HG02759 (cell line): ENCODE measurements around the gene RPS19.
A peak's percentile ranks its signal among the peaks of the same experiment; 100 is the strongest.

Experiments
- ATAC-seq: cut with Tn5 transposase; IDR thresholded peaks from one replicate; pipeline ENCODE4 v1.9.1; 2021; ENCODE audit warnings: mild to moderate bottlenecking, moderate library complexity; ENCODE audit not compliant: unreplicated experiment

RPS19 gene

GRCh38 chr19:41877916-41878905 lies 18.2 kb downstream of the RPS19 start:
- no peak for ATAC-seq

DNA sequence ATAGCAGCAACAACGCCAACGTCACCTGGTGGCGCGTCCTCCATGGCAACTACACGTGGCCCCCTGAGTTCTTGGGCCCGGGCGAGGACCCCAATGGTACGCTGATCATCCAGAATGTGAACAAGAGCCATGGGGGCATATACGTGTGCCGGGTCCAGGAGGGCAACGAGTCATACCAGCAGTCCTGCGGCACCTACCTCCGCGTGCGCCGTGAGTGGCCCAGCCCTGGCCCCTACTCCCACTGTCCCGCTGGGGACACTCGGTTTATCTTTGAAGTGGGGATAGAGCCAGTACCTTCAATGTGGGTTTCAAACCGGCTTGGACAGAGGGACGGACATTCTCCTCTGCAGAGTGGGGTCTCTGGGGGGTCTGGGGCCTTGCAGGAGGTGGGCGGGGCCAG lies 19.0 kb downstream of the RPS19 start:
- no peak for ATAC-seq

GRCh38 chr19:41879670-41880328 lies 19.7 kb downstream of the RPS19 start:
- ATAC-seq = no peak

- no peak for ATAC-seq
These were observed 20.3 kb downstream of the RPS19 start for GRCh38 chr19:41880329-41880708.

DNA sequence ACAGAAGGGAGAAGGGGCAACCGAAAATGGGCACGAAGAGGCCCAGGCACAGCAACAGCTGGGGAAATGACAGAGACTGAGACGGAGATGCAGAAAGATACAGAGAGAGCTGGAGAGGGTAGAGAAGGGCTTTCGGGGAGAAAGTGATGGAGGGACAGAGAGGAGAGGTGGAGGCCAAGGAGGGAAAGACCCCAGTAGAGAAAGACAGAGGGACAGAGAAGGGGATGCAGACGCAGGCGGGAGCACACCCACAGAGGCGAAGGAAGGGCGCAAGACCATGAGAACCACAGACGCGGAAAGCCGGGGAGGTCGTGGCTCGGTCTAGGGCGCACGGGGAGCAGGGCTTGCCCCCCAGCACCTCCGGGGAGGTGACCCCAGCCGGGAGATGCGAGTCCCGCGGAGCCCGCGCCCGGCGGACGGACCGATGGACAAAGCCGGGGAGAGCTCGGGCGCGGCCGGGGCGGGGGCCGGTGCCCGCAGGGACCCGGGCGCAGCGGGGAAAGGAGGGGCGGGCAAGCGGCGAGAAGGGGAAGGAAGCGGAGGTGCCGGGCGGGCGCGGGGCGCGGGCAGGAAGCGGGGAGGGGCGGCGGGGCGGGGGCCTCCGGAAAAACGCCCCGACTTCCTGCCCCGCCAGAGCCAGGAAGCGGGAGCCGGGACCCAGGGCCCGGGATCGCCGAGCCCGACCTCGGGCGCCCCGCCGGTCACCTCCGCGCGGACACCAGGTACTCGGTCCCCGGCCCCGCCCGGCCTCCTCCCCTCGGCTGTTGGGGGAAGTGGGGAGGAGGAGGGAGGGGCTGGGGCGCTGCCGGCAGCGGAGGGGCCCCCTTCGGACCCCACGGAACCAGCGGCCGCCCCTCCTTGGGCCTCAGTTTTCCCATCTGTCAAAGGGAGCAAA lies 22.8 kb downstream of the RPS19 start, which contains the start of gene ARHGEF1:
TSS of gene ARHGEF1 (plus strand) at position 617 of the 895 bp plus-strand sequence. CDS start 4,899 bp downstream, outside the sequence.
- peak; percentile 17 for ATAC-seq

DNA sequence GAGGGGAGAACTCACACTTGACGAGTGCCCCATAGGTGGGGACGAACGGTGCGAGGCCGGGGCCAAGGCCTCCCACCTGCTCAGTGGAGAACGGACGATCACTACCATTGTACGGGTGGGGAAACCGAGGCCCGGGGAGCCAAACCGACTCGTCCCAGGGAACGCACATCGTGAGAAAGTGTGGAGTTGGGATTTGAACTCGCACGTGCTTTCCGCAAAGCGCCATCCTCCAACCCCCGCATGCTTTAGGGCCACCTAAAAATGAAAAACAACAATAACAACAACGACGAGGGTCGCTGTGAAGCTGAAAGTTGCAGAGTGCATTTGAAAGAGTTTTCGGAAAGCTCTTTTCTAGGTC lies 23.4 kb downstream of the RPS19 start:
- no peak for ATAC-seq

GRCh38 chr19:41883821-41884733 lies 24.0 kb downstream of the RPS19 start:
- peak; percentile 79 for ATAC-seq

GRCh38 chr19:41886761-41887710 lies 27.0 kb downstream of the RPS19 start:
- no peak for ATAC-seq

DNA sequence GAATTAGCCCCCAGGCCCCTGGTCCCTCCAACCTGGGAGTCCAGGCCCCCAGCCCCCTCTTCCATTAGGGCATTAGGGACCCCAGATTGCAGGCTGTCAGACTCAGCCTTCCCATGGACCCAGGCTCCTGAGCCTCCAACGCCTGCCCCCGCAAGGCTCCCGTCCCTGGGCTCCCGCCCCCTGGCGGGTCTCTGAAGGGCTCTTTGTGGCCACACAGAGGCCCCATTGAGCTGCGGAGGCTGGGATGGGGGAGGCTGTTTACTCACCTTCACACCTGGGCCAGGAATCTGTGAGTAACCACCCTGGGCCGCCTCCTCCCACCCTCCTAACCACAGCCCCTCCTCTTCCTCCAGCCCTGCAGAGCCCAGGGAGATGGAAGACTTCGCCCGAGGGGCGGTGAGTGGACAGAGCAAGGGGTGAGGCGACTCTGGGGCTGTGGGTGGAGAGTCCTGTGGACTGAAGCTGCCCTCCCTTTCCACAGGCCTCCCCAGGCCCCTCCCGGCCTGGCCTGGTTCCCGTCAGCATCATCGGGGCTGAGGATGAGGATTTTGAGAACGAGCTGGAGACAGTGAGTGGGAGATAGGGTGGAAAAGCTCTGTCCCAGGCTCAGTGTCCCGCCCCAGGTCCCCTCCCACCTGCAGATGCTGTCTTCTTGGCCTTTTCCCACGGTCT lies 27.8 kb downstream of the RPS19 start:
- ATAC-seq = no peak

- ATAC-seq = no peak
These were observed 28.9 kb downstream of the RPS19 start for GRCh38 chr19:41888926-41889325.

GRCh38 chr19:41889896-41890295 lies 29.8 kb downstream of the RPS19 start:
- no peak for ATAC-seq

DNA sequence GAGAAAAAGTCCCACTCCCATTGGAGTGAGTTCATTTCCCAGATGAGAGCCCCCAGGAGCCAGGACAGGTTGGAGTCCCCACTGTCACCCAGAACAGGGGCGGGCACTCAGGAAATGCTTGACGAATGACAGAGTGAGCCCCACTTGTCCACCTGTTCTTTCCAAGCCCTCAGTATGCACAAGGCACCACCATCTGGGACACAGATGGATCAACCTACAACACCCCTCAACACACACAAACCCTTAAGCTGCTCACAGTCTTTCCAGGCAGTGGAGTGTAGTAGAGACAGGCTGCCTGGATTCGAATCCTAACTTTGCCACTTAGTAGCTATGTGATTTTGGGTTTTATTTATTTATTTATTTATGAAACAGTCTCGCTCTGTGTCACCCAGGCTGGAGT lies 30.9 kb downstream of the RPS19 start:
- ATAC-seq = no peak

DNA sequence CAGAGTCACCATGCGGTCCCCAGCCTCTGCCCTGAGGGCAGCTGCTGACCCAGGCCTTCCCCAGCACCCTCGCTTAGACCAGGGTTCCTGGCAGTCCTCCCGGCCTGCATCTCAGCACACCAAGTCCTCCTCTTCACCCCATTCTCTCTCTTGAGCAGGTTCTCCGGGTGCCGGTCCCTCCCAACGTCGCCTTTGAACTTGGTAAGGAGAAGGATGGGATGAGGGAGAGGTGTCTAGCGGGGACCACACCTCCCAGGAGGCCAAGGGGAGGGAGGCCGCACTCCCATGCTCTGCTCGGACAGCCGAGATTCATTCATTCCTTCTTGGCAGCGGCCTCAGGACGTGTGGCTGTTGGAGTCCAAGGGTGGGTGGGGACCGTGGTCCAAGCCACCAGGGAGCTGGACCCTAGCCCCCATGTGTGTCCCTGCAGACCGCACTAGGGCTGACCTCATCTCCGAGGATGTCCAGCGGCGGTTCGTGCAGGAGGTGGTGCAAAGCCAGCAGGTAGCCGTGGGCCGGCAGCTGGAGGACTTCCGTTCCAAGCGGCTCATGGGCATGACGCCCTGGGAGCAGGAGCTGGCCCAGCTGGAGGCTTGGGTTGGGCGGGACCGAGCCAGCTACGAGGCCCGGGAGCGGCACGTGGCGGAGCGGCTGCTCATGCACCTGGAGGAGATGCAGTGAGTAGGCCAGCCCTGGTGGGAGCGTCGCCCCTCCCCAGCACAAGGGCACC lies 32.3 kb downstream of the RPS19 start:
- no peak for ATAC-seq

- ATAC-seq = no peak
These were observed 33.8 kb downstream of the RPS19 start for GRCh38 chr19:41893899-41894298.

- ATAC-seq = no peak
These were observed 34.3 kb downstream of the RPS19 start for GRCh38 chr19:41894350-41894749.

DNA sequence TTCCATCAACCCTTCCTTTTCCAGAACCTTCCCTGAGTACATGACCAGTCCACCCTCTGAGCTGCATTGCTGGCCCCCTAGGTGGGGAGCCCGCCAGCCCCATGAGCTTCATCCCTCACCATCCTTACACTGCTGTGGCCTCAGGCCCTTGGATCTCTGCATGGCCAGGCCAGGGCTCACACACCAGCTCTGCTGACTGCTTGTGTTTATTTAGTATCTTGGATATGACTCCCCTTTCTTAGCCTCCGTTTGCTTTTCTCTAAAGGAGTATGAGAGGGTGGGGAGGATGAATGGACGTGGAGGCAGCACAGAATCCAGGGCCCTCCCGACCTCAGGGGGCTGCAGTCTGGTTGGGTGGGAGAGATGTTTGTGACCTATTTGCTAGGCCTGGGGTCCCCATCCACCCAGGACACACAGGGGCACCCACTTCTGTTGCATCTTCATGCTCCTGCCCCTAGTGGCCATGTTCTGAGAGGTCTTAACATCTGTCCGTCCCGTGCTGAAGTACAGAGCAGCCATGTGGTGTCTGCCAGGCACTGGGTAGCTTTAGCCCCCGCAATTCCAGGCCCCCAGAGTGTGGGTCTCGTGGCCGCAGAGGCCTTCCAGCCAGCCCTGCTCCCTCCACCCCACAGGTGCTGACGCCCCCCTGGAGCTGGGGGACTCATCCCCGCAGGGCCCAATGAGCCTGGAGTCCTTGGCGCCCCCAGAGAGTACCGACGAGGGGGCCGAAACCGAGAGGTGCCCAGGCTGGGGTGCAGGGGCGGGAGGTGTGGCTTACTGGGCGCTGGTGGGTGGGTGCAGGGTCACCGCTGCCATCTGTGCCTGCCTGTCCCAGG lies 35.9 kb downstream of the RPS19 start:
- no peak for ATAC-seq

GRCh38 chr19:41896581-41896942 lies 36.5 kb downstream of the RPS19 start:
- no peak for ATAC-seq
